GM23248 (cell line): Measurements from ENCODE around the gene PPHLN1.

Experiments used
- EZH2 ChIP-seq: fragments of 200-600 bp; sonication (generic); IDR thresholded peaks from 2 replicates; pipeline ENCODE4 v1.6.1; 2018; ENCODE audit warnings: antibody characterized with exemption, mild to moderate bottlenecking; ENCODE audit not compliant: insufficient read depth, poor library complexity, severe bottlenecking
- EZH2phosphoT487 ChIP-seq: fragments of 200-600 bp; sonication (generic); IDR thresholded peaks from 2 replicates; pipeline ENCODE4 v1.6.1; 2018; ENCODE audit warnings: antibody characterized with exemption, moderate library complexity, mild to moderate bottlenecking, low read depth; ENCODE audit not compliant: insufficient read depth

- TF ChIP-seq EZH2phosphoT487: no peak
- TF ChIP-seq EZH2: no peak
Observed at GRCh38 chr12:42338280-42338679, 12.3 kb downstream of the PPHLN1 start.
